ENCODE results near the gene ANKRD63.

- TF ChIP-seq CTCF (conservative IDR thresholded peaks at IDR 0.05 in 1 of 2, IDR thresholded peaks at IDR 0.05 in 1 of 2; ENCODE audit: extremely low read depth in 1 of 2, insufficient read depth in 1 of 2, low read depth in 1 of 2, low read length in 2 of 2) (no peak), EZH2 (IDR thresholded peaks at IDR 0.05; ENCODE audit: borderline replicate concordance, low read length) (no peak)
These were observed 34.7 kb upstream of the ANKRD63 start for GRCh38 chr15:40317580-40317979.
